Measurements from ENCODE around the gene PNLIPRP3.

Gene PNLIPRP3

GRCh38 chr10:116475866-116476265, 48.2 kb downstream of the PNLIPRP3 start:
- DNase-seq (ENCODE audit: insufficient read length, low spot score) (no peak), FAIRE-seq (no peak)
- no peak for TF ChIP-seq CTCF (IDR thresholded peaks at IDR 0.05; ENCODE audit: insufficient read depth, missing control alignments)

- no peak for TF ChIP-seq CTCF (IDR thresholded peaks at IDR 0.05; ENCODE audit: insufficient read depth, missing control alignments)
- FAIRE-seq, result no peak
- DNase-seq (ENCODE audit: insufficient read length, low spot score), result no peak
These were observed 48.8 kb downstream of the PNLIPRP3 start for GRCh38 chr10:116476461-116476860.

- TF ChIP-seq CTCF (IDR thresholded peaks at IDR 0.05; ENCODE audit: insufficient read depth, missing control alignments), result no peak
- DNase-seq (ENCODE audit: insufficient read length, low spot score) (no peak), FAIRE-seq (no peak)
These were observed 50.5 kb downstream of the PNLIPRP3 start for GRCh38 chr10:116477986-116478664.

GRCh38 chr10:116486770-116487448, 59.3 kb downstream of the PNLIPRP3 start:
- DNase-seq (ENCODE audit: insufficient read length, low spot score), result no peak
- FAIRE-seq, result no peak
- no peak for TF ChIP-seq CTCF (IDR thresholded peaks at IDR 0.05; ENCODE audit: insufficient read depth, missing control alignments)

- DNase-seq (ENCODE audit: insufficient read length, low spot score), result no peak
- no peak for FAIRE-seq
- no peak for TF ChIP-seq CTCF (IDR thresholded peaks at IDR 0.05; ENCODE audit: insufficient read depth, missing control alignments)
These were observed 60.1 kb downstream of the PNLIPRP3 start for GRCh38 chr10:116487522-116488430.

- FAIRE-seq (no peak), DNase-seq (ENCODE audit: insufficient read length, low spot score) (no peak)
- TF ChIP-seq CTCF (IDR thresholded peaks at IDR 0.05; ENCODE audit: insufficient read depth, missing control alignments), result no peak
These were observed 61.8 kb downstream of the PNLIPRP3 start for GRCh38 chr10:116489460-116489859.
